Muscle of leg (tissue), 11 donors: Measurements from ENCODE around the gene PARK7. TPM values are rescaled to one million over a fixed set of nuclear protein-coding genes. Genes with fewer than 3 reads are reported as not detected.

Experiments used
- DNase-seq: peaks from one replicate; pipeline ENCODE4 v3.0.0; 2013
- H3K27ac ChIP-seq: one replicate; pipeline ENCODE4 v1.5.1; 2013; ENCODE audit warnings: mild to moderate bottlenecking, low read length, control low read depth
- H3K27me3 ChIP-seq: one replicate; pipeline ENCODE4 v1.6.1; 2013; ENCODE audit warnings: low read length; ENCODE audit not compliant: control insufficient read depth, insufficient read depth
- H3K36me3 ChIP-seq: one replicate; pipeline ENCODE4 v1.6.1; 2013; ENCODE audit warnings: low read length; ENCODE audit not compliant: control insufficient read depth, insufficient read depth
- H3K4me1 ChIP-seq: one replicate; pipeline ENCODE4 v1.6.1; 2013; ENCODE audit warnings: low read length; ENCODE audit not compliant: control insufficient read depth, insufficient read depth
- H3K4me3 ChIP-seq: one replicate; pipeline ENCODE4 v1.5.1; 2013; ENCODE audit warnings: low read length, control low read depth
- H3K9me3 ChIP-seq: replicated peaks from 2 replicates; pipeline ENCODE4 v1.6.1; 2013; ENCODE audit warnings: low read depth, low read length; ENCODE audit not compliant: control insufficient read depth
- WGBS: methylation state at CpG from one replicate; pipeline ENCODE4 v1.1.5; 2013; ENCODE audit warnings: missing lambda C conversion rate; ENCODE audit not compliant: insufficient coverage; 5-methylcytosine and 5-hydroxymethylcytosine counted together
- polyA plus RNA-seq, 8 donors: library from polyadenylated mRNA; unstranded; fragments of 120-200 nt; gene quantifications; one replicate each; pipeline versions ENCODE4 v1.2.1 to v1.2.3, GENCODE V29; 2013; ENCODE audit warnings: inconsistent platforms in 1 of 8, low replicate concordance in 1 of 8; ENCODE audit not compliant: insufficient read length in 8 of 8, insufficient read depth in 1 of 8
- total RNA-seq: library from RNA; stranded (reverse); fragments of 120-200 nt; gene quantifications from one replicate; pipeline ENCODE4 v1.2.4, GENCODE V29; 2013

The PARK7 gene
- total and polyA plus RNA-seq, 9 donors: 236 to 363 (median 328) TPM

- H3K4me1 ChIP-seq: no peaks in the 10 kb centered on the region
- H3K4me3 ChIP-seq: no peak overlapping the region
Observed at GRCh38 chr1:7972285-7972684, 10.8 kb downstream of the PARK7 start.

GRCh38 chr1:7973086-7973485 is 11.6 kb downstream of the PARK7 start:
- Histone ChIP-seq H3K27me3 (no peaks in the 10 kb centered on the region), H3K27ac (no peak overlapping the region), H3K4me3 (no peak overlapping the region), H3K4me1 (no peaks in the 10 kb centered on the region), H3K9me3 (no peaks in the 10 kb centered on the region), H3K36me3 (peaks cover 56% of the 10 kb centered on the region)
- WGBS: 94% methylated on average over 2 of the region's 2 CpGs
- no peak for DNase-seq

More at GRCh38 chr1:7972285-7972684, 10.8 kb downstream of the PARK7 start:
- Histone ChIP-seq H3K9me3 (no peaks in the 10 kb centered on the region), H3K27ac (no peak overlapping the region), H3K36me3 (peaks cover 57% of the 10 kb centered on the region), H3K27me3 (no peaks in the 10 kb centered on the region)
- DNase-seq: no peak
- WGBS: 100% methylated on average over 3 of the region's 5 CpGs

- Histone ChIP-seq H3K27me3 (no peaks in the 10 kb centered on the region), H3K9me3 (no peaks in the 10 kb centered on the region), H3K4me1 (no peaks in the 10 kb centered on the region), H3K27ac (no peak overlapping the region), H3K4me3 (no peak overlapping the region), H3K36me3 (peaks cover 57% of the 10 kb centered on the region)
- peak; percentile 42 for DNase-seq
- 80% methylated on average over 1 of the region's 8 CpGs for WGBS
Observed at GRCh38 chr1:7975212-7975865, 13.8 kb downstream of the PARK7 start.

GRCh38 chr1:7980984-7981383 is 19.5 kb downstream of the PARK7 start:
- no peak overlapping the region for H3K27ac ChIP-seq
- no peak for DNase-seq
- H3K9me3 ChIP-seq: no peaks in the 10 kb centered on the region
- H3K4me1 ChIP-seq: no peaks in the 10 kb centered on the region
- H3K27me3 ChIP-seq: no peaks in the 10 kb centered on the region
- WGBS: 80% methylated on average over 5 of the region's 7 CpGs
- peaks cover 71% of the 10 kb centered on the region for H3K36me3 ChIP-seq
- H3K4me3 ChIP-seq: no peak overlapping the region

- DNase-seq: no peak
- H3K27ac ChIP-seq: no peak overlapping the region
Observed at GRCh38 chr1:7983086-7983778, 21.7 kb downstream of the PARK7 start.

GRCh38 chr1:7984811-7985210 is 23.3 kb downstream of the PARK7 start:
- H3K4me1 ChIP-seq: peaks cover 2% of the 10 kb centered on the region
- DNase-seq: no peak
- H3K36me3 ChIP-seq: peaks cover 59% of the 10 kb centered on the region
- H3K4me3 ChIP-seq: no peak overlapping the region
- 95% methylated on average over 10 of the region's 15 CpGs for WGBS
- no peak overlapping the region for H3K27ac ChIP-seq
- no peaks in the 10 kb centered on the region for H3K9me3 ChIP-seq
- no peaks in the 10 kb centered on the region for H3K27me3 ChIP-seq

More at GRCh38 chr1:7983086-7983778, 21.7 kb downstream of the PARK7 start:
- Histone ChIP-seq H3K4me3 (no peak overlapping the region), H3K36me3 (peaks cover 68% of the 10 kb centered on the region), H3K27me3 (no peaks in the 10 kb centered on the region), H3K9me3 (no peaks in the 10 kb centered on the region), H3K4me1 (no peaks in the 10 kb centered on the region)
- 93% methylated on average over 13 of the region's 15 CpGs for WGBS

- Histone ChIP-seq H3K4me3 (no peak overlapping the region), H3K27ac (no peak overlapping the region), H3K27me3 (no peaks in the 10 kb centered on the region), H3K9me3 (no peaks in the 10 kb centered on the region), H3K36me3 (peaks cover 55% of the 10 kb centered on the region), H3K4me1 (peaks cover 2% of the 10 kb centered on the region)
- WGBS: 75% methylated on average over 7 of the region's 15 CpGs
- no peak for DNase-seq
Observed at GRCh38 chr1:7985851-7986612, 24.5 kb downstream of the PARK7 start.

GRCh38 chr1:7987528-7987927 is 26.0 kb downstream of the PARK7 start:
- no peaks in the 10 kb centered on the region for H3K9me3 ChIP-seq
- H3K27ac ChIP-seq: no peak overlapping the region
- no peaks in the 10 kb centered on the region for H3K27me3 ChIP-seq
- no peak for DNase-seq
- peaks cover 2% of the 10 kb centered on the region for H3K4me1 ChIP-seq
- H3K36me3 ChIP-seq: peaks cover 48% of the 10 kb centered on the region
- H3K4me3 ChIP-seq: no peak overlapping the region
- WGBS: 100% methylated on average over 2 of the region's 7 CpGs

GRCh38 chr1:7988576-7988975 is 27.1 kb downstream of the PARK7 start:
- Histone ChIP-seq H3K36me3 (peaks cover 39% of the 10 kb centered on the region), H3K27ac (no peak overlapping the region), H3K27me3 (no peaks in the 10 kb centered on the region), H3K4me1 (peaks cover 2% of the 10 kb centered on the region), H3K9me3 (no peaks in the 10 kb centered on the region), H3K4me3 (no peak overlapping the region)
- DNase-seq: no peak
- 90% methylated on average over 1 of the region's 1 CpG for WGBS

GRCh38 chr1:7989762-7990428 is 28.4 kb downstream of the PARK7 start:
- no peaks in the 10 kb centered on the region for H3K9me3 ChIP-seq
- 56% methylated on average over 2 of the region's 2 CpGs for WGBS
- peak; percentile 40 for DNase-seq
- H3K36me3 ChIP-seq: peaks cover 26% of the 10 kb centered on the region
- no peaks in the 10 kb centered on the region for H3K27me3 ChIP-seq
- no peak overlapping the region for H3K4me3 ChIP-seq
- H3K4me1 ChIP-seq: peaks cover 2% of the 10 kb centered on the region
- H3K27ac ChIP-seq: no peak overlapping the region
